Stimulated activated CD8-positive, alpha-beta memory T cell treated with anti-CD3 and anti-CD28 coated beads, Interleukin-7, amount 100 ng/mL, for 1 hour (primary cell): Measurements from ENCODE around the gene AKR1C4.

Source experiments
- DNase-seq, 2 donors: peaks; one replicate each; pipeline ENCODE4 v3.0.0-alpha.2; 2020; ENCODE audit warnings: low read depth in 2 of 2

The AKR1C4 gene

DNA sequence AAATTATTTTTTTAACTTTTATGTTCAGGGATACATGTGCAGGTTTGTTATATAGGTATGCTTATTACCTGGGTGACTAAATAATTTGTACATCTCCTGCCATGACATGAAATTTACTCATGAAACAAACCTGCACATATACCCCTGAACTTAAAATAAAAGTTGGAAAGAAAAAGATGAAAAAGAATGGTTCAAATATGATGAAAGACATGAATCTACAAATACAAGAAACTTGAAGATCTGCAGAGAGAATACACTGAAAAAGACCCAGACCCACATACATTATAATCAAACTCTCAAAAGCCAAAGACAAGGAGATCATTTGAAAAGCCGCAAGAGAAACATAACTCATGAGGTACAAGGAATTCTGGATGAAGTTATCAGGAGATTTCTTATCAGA, 70.2 kb downstream of the AKR1C4 start:
- DNase-seq, result no peak

- no peak for DNase-seq
Measured at GRCh38 chr10:5268234-5268633, 71.6 kb downstream of the AKR1C4 start.
